Measurements from ENCODE around the gene BCLAF1. TPM values are rescaled to one million over a fixed set of nuclear protein-coding genes. Genes with fewer than 3 reads are reported as not detected.

The BCLAF1 gene
- total RNA-seq = 100 to 1,000 TPM in 3 of 4 donors, 10 to 100 TPM in 1; 88.7 to 495 (median 174) TPM

DNA sequence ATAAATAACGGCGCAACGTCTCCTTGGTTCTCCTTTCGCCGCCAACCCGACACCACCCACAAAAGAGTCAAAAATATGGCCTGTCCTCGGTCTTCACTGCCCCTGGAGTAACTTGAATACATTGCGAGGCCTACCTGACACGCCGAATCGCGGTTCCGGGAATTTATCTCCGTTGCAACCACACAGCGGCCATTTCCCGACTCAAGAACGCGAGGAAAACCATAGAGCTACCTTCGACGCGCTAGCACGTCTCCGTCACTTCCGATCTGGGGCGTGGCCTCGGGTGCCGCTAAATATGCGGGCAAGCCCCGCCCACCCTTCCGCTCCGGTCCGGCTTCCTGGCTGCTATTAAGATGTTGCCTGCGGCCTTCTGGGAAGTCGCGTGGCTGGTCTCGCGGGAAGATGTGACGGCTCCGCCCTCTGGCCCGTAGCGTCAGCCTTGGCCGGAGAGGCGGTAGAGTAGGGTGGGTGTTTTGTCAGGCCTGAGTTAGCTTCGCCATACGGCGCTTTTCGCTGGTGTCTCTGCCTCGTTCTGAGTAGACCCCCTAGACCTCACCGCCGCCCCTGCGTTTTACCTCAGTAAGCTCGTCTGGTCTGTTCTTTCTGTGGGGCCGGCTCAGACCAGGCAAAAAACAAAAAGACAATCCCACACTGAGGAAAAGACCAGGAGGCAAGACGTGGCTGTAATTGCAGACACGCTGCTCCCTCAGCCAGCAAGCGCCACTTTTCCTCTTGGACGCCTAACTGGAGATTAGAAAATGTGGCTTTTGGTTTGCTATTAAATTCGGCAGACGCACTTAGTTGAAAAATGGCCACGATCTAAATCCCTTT lies at the start of gene BCLAF1:
TSS of gene BCLAF1 (minus strand) at position 268 of the 831 bp plus-strand sequence. CDS start 9,980 bp downstream, outside the sequence.
- intact Hi-C loops (cut with DNase I; ENCODE audit: low total_unique reads) = loop anchor here (5.0 kb wide), 1 partner anchor 933 kb away; no protein-coding TSS in a partner anchor
- in situ Hi-C loops (cut with MboI; ENCODE audit: low pct_ligation_motif_present in 1 of 4, low pct_unique_long_range_greater_than_20kb in 1 of 4, low sequenced_read_pairs in 3 of 4) = loop anchor here in 1 of 4 donors (25.0 kb wide), 1 partner anchor 498 kb away; the partner anchor contains the start of gene MAP3K5

GRCh38 chr6:136338486-136338885 lies 48.8 kb upstream of the BCLAF1 start:
- H3K27ac ChIP-seq = no peak overlapping the region
- H3K4me3 ChIP-seq = no peak overlapping the region
- no peak for DNase-seq
- WGBS, 2 donors (ENCODE audit: low coverage in 1 of 2) = 83% methylated on average over 4 of the region's 4 CpGs; no CpG with 5 or more reads in 1 of the 2 donors
- H3K9me3 ChIP-seq = no peaks in the 10 kb centered on the region
- no peaks in the 10 kb centered on the region for H3K27me3 ChIP-seq
- H3K4me1 ChIP-seq = no peaks in the 10 kb centered on the region
- intact Hi-C loops (cut with DNase I; ENCODE audit: low total_unique reads) = no loop called here
- TF ChIP-seq POLR2A (IDR thresholded peaks at IDR 0.05) = no peak
- TF ChIP-seq, protein P1, sequence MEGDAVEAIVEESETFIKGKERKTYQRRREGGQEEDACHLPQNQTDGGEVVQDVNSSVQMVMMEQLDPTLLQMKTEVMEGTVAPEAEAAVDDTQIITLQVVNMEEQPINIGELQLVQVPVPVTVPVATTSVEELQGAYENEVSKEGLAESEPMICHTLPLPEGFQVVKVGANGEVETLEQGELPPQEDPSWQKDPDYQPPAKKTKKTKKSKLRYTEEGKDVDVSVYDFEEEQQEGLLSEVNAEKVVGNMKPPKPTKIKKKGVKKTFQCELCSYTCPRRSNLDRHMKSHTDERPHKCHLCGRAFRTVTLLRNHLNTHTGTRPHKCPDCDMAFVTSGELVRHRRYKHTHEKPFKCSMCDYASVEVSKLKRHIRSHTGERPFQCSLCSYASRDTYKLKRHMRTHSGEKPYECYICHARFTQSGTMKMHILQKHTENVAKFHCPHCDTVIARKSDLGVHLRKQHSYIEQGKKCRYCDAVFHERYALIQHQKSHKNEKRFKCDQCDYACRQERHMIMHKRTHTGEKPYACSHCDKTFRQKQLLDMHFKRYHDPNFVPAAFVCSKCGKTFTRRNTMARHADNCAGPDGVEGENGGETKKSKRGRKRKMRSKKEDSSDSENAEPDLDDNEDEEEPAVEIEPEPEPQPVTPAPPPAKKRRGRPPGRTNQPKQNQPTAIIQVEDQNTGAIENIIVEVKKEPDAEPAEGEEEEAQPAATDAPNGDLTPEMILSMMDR (IDR thresholded peaks at IDR 0.05) = no peak
- H3K36me3 ChIP-seq = no peaks in the 10 kb centered on the region
- in situ Hi-C loops (cut with MboI; ENCODE audit: low pct_ligation_motif_present in 1 of 4, low pct_unique_long_range_greater_than_20kb in 1 of 4, low sequenced_read_pairs in 3 of 4) = no loop called here

More for the DNA sequence above, at the start of gene BCLAF1:
- Histone ChIP-seq H3K27me3 (no peaks in the 10 kb centered on the region), H3K27ac (peak within 1 kb of the TSS; percentile 98 to 99 (median 99)), H3K4me3 (peak within 1 kb of the TSS; percentile 67 to 86 (median 76)), H3K4me1 (peaks cover 17 to 48% (median 40%) of the 10 kb centered on the region in 4 donors), H3K9me3 (no peaks in the 10 kb centered on the region), H3K36me3 (no peaks in the 10 kb centered on the region)
- peak; percentile 100 for DNase-seq
- WGBS, 2 donors (ENCODE audit: low coverage in 1 of 2) = 0% methylated on average over 14 to 46 of the region's 60 CpGs
- TF ChIP-seq EP300 (IDR thresholded peaks at IDR 0.05; ENCODE audit: low read depth) = peak; percentile 88
- peak; percentile 99 for TF ChIP-seq POLR2A (IDR thresholded peaks at IDR 0.05)
- TF ChIP-seq, protein P1 (IDR thresholded peaks at IDR 0.05) = no peak
- TF ChIP-seq POLR2AphosphoS5 (IDR thresholded peaks at IDR 0.05) = peak; percentile 98 to 100 (median 100)

- H3K4me3 ChIP-seq = no peak overlapping the region
- in situ Hi-C loops (cut with MboI; ENCODE audit: low pct_ligation_motif_present in 1 of 4, low pct_unique_long_range_greater_than_20kb in 1 of 4, low sequenced_read_pairs in 3 of 4) (no loop called here), intact Hi-C loops (cut with DNase I; ENCODE audit: low total_unique reads) (no loop called here)
- WGBS, 2 donors (ENCODE audit: low coverage in 1 of 2) = 80 to 89% methylated on average over 1 to 3 of the region's 3 CpGs
- no peaks in the 10 kb centered on the region for H3K9me3 ChIP-seq
- no peak for TF ChIP-seq POLR2A (IDR thresholded peaks at IDR 0.05)
- TF ChIP-seq POLR2AphosphoS5 (IDR thresholded peaks at IDR 0.05) = no peak
- TF ChIP-seq EP300 (IDR thresholded peaks at IDR 0.05; ENCODE audit: low read depth) = no peak
- TF ChIP-seq, protein P1 (IDR thresholded peaks at IDR 0.05) = no peak
- DNase-seq = no peak
- no peaks in the 10 kb centered on the region for H3K4me1 ChIP-seq
- H3K27me3 ChIP-seq = no peaks in the 10 kb centered on the region
- H3K27ac ChIP-seq = no peak overlapping the region
- H3K36me3 ChIP-seq = no peaks in the 10 kb centered on the region
Observed at GRCh38 chr6:136337606-136338005, 48.0 kb upstream of the BCLAF1 start.

DNA sequence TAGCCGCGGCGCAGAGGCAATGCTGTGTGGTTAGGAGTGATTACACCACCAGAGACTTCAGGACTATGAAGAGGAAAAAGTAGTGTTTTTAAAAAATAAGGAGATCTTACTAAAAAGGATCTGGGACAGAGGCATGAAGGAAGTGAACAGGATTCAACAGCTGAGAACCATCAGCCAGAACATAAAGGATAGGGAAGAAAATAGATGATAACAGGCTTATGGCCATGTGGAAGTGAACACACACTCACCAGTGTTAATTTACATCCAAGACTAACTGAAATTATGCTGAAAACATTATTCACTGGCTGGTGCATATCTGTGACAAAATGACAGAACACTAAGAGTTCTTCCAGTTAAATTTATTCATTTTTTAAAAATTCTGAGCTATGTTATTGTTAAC lies 47.5 kb upstream of the BCLAF1 start:
- in situ Hi-C loops (cut with MboI; ENCODE audit: low pct_ligation_motif_present in 1 of 4, low pct_unique_long_range_greater_than_20kb in 1 of 4, low sequenced_read_pairs in 3 of 4) (no loop called here), intact Hi-C loops (cut with DNase I; ENCODE audit: low total_unique reads) (no loop called here)
- Histone ChIP-seq H3K27ac (no peak overlapping the region), H3K9me3 (no peaks in the 10 kb centered on the region), H3K27me3 (no peaks in the 10 kb centered on the region), H3K4me1 (no peaks in the 10 kb centered on the region), H3K36me3 (no peaks in the 10 kb centered on the region), H3K4me3 (no peak overlapping the region)
- no peak for DNase-seq
- 55 to 81% methylated on average over 3 of the region's 3 CpGs for WGBS, 2 donors (ENCODE audit: low coverage in 1 of 2)
- TF ChIP-seq, protein P1 (IDR thresholded peaks at IDR 0.05) = no peak
- no peak for TF ChIP-seq POLR2A (IDR thresholded peaks at IDR 0.05)
- TF ChIP-seq POLR2AphosphoS5 (IDR thresholded peaks at IDR 0.05) = no peak
- no peak for TF ChIP-seq EP300 (IDR thresholded peaks at IDR 0.05; ENCODE audit: low read depth)
